ENCODE measurements around the gene TNFAIP1. TPM values are rescaled to one million over a fixed set of nuclear protein-coding genes. Genes with fewer than 3 reads are reported as not detected.

Gene TNFAIP1
- total RNA-seq, 2 experiments from 2014 or later, result 25.5 to 26.1 TPM

DNA sequence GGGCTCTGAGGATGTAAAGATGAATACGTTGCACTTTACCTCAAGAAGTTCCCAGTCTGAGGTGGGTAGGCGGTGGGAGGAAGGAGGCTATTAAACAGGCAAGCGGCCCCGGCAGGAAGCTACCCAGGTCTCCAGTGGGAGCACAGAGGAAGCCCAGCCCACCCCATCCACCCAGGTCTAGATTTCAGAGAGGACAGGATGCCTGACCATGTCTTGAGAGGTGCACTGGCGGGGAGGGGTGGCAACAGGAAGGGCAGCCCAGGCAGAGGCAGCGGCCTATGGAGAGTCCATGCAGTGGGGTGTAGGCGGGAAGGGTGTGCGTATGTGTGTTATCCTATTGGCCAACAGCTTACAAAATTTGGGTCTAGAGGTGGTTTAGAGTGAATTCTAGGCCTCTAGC is 49.8 kb downstream of the TNFAIP1 start:
- ATAC-seq, result peak; percentile 23
- intact Hi-C loops (cut with DNase I, micrococcal nuclease), result loop anchor here (2.0 to 5.0 kb wide), 2 partner anchors 31 to 48 kb away; partner anchors contain the start of genes IFT20 (in 1 of the 2) and TNFAIP1 (in 1 of the 2)
- Mint-ChIP-seq H3K27ac (peak overlapping the region; percentile 47), H3K4me1 (peaks cover 17% of the 10 kb centered on the region), H3K4me3 (peak overlapping the region; percentile 86), H3K9me3 (ENCODE audit: low read depth) (no peaks in the 10 kb centered on the region), H3K27me3 (peaks cover 11% of the 10 kb centered on the region), H3K36me3 (ENCODE audit: low read depth) (peaks cover 32% of the 10 kb centered on the region)
- DNase-seq, result peak; percentile 49
- ChIA-PET POLR2A (no interaction called here), CTCF (interaction anchor here (0.6 to 1.8 kb wide), 5 partner anchors 12 to 166 kb away, joined by 3 to 5 read pairs (median 4); partner anchors contain the start of gene POLDIP2)

GRCh38 chr17:28386391-28386790 is 50.8 kb downstream of the TNFAIP1 start:
- POLR2A ChIA-PET, result no interaction called here
- CTCF ChIA-PET, result interaction anchor here (1.0 kb wide), 1 partner anchor 15 kb away, joined by 3 read pairs; the partner anchor contains the start of gene SARM1
- intact Hi-C loops (cut with DNase I, micrococcal nuclease), result loop anchor here in 1 of 2 experiments (5.0 kb wide), 1 partner anchor 49 kb away; the partner anchor contains the start of genes IFT20 and TNFAIP1

DNA sequence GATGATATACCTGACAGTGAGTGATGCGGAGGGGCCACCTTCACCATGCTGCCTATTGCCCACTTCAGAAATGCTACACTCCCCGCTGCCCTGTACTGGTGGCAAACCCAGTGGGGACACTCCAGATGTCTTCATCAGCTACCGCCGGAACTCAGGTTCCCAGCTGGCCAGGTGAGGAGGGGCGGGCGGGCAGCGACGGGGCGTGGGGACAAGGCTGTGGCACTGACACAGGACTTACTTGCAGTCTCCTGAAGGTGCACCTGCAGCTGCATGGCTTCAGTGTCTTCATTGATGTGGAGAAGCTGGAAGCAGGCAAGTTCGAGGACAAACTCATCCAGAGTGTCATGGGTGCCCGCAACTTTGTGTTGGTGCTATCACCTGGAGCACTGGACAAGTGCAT is 52.5 kb downstream of the TNFAIP1 start:
- DNase-seq (no peak), ATAC-seq (no peak)
- ChIA-PET CTCF (no interaction called here), POLR2A (no interaction called here)
- Mint-ChIP-seq H3K9me3 (ENCODE audit: low read depth) (no peaks in the 10 kb centered on the region), H3K36me3 (ENCODE audit: low read depth) (peaks cover 36% of the 10 kb centered on the region), H3K27ac (no peak overlapping the region), H3K4me3 (no peak overlapping the region), H3K27me3 (peaks cover 4% of the 10 kb centered on the region), H3K4me1 (peaks cover 13% of the 10 kb centered on the region)
- intact Hi-C loops (cut with DNase I, micrococcal nuclease), result loop anchor here in 1 of 2 experiments (5.0 kb wide), 1 partner anchor 51 kb away; the partner anchor contains the start of genes IFT20 and TNFAIP1

More at GRCh38 chr17:28386391-28386790, 50.8 kb downstream of the TNFAIP1 start:
- no peak for ATAC-seq
- H3K4me3 Mint-ChIP-seq, result no peak overlapping the region
- H3K4me1 Mint-ChIP-seq, result peaks cover 15% of the 10 kb centered on the region
- H3K9me3 Mint-ChIP-seq (ENCODE audit: low read depth), result no peaks in the 10 kb centered on the region
- peaks cover 9% of the 10 kb centered on the region for H3K27me3 Mint-ChIP-seq
- no peak overlapping the region for H3K27ac Mint-ChIP-seq
- no peak for DNase-seq
- H3K36me3 Mint-ChIP-seq (ENCODE audit: low read depth), result peaks cover 37% of the 10 kb centered on the region

- intact Hi-C loops (cut with DNase I, micrococcal nuclease), result no loop called here
- H3K4me3 Mint-ChIP-seq, result no peak overlapping the region
- ATAC-seq (no peak), DNase-seq (no peak)
- H3K4me1 Mint-ChIP-seq, result peaks cover 4% of the 10 kb centered on the region
- POLR2A ChIA-PET, result interaction anchor here (1.0 kb wide), 1 partner anchor 15 kb away, joined by 7 read pairs; no protein-coding TSS in a partner anchor
- no peaks in the 10 kb centered on the region for H3K27me3 Mint-ChIP-seq
- CTCF ChIA-PET, result no interaction called here
- H3K9me3 Mint-ChIP-seq (ENCODE audit: low read depth), result no peaks in the 10 kb centered on the region
- H3K36me3 Mint-ChIP-seq (ENCODE audit: low read depth), result peaks cover 42% of the 10 kb centered on the region
- H3K27ac Mint-ChIP-seq, result no peak overlapping the region
Measured at GRCh38 chr17:28390141-28390540, 54.6 kb downstream of the TNFAIP1 start.

DNA sequence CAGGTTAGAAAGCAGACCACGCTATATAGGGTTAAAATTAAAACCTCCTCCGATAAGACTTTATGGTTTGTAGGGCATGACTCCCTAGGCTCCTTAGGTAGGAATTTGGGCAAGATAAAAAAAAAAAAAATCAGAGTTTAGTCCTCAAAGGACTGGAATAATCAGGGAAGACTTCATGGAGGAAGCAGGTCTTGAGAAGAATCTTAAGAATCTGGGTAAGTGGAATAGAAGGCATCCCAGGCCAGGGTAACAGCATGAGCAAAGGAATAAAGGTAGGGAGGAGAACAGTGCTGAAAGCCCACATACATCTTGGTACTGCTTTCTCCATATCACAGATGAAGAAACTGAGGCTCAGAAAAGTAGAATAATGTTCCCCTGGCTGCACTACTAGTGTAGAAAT is 55.0 kb downstream of the TNFAIP1 start:
- Mint-ChIP-seq H3K27ac (no peak overlapping the region), H3K4me1 (peaks cover under 1% of the 10 kb centered on the region), H3K27me3 (no peaks in the 10 kb centered on the region), H3K9me3 (ENCODE audit: low read depth) (no peaks in the 10 kb centered on the region), H3K36me3 (ENCODE audit: low read depth) (peaks cover 38% of the 10 kb centered on the region), H3K4me3 (no peak overlapping the region)
- POLR2A ChIA-PET, result interaction anchor here (1.0 kb wide), 1 partner anchor 15 kb away, joined by 7 read pairs; no protein-coding TSS in a partner anchor
- CTCF ChIA-PET, result no interaction called here
- intact Hi-C loops (cut with DNase I, micrococcal nuclease), result no loop called here
- ATAC-seq (no peak), DNase-seq (no peak)

GRCh38 chr17:28390984-28391383 is 55.4 kb downstream of the TNFAIP1 start:
- Mint-ChIP-seq H3K4me1 (no peaks in the 10 kb centered on the region), H3K27me3 (no peaks in the 10 kb centered on the region), H3K4me3 (no peak overlapping the region), H3K9me3 (ENCODE audit: low read depth) (no peaks in the 10 kb centered on the region), H3K27ac (no peak overlapping the region), H3K36me3 (ENCODE audit: low read depth) (peaks cover 38% of the 10 kb centered on the region)
- no peak for ATAC-seq
- ChIA-PET POLR2A (interaction anchor here (1.0 kb wide), 1 partner anchor 14 kb away, joined by 7 read pairs; no protein-coding TSS in a partner anchor), CTCF (interaction anchor here (0.6 to 1.1 kb wide), 4 partner anchors 44 to 998 kb away, joined by 3 to 8 read pairs (median 3); no protein-coding TSS in a partner anchor)
- intact Hi-C loops (cut with DNase I, micrococcal nuclease), result no loop called here
- DNase-seq, result no peak

- intact Hi-C loops (cut with DNase I, micrococcal nuclease), result no loop called here
- DNase-seq (no peak), ATAC-seq (no peak)
- Mint-ChIP-seq H3K27me3 (no peaks in the 10 kb centered on the region), H3K27ac (no peak overlapping the region), H3K4me3 (no peak overlapping the region), H3K36me3 (ENCODE audit: low read depth) (peaks cover 38% of the 10 kb centered on the region), H3K4me1 (no peaks in the 10 kb centered on the region), H3K9me3 (ENCODE audit: low read depth) (no peaks in the 10 kb centered on the region)
- POLR2A ChIA-PET, result interaction anchor here (1.0 kb wide), 1 partner anchor 14 kb away, joined by 7 read pairs; no protein-coding TSS in a partner anchor
- CTCF ChIA-PET, result interaction anchor here (0.6 to 1.1 kb wide), 6 partner anchors 15 to 999 kb away, joined by 3 to 8 read pairs (median 3); partner anchors contain the start of gene SLC46A1
Measured at GRCh38 chr17:28391401-28391800, 55.8 kb downstream of the TNFAIP1 start.

GRCh38 chr17:28392491-28392890 is 56.9 kb downstream of the TNFAIP1 start:
- POLR2A ChIA-PET, result no interaction called here
- H3K36me3 Mint-ChIP-seq (ENCODE audit: low read depth), result peaks cover 38% of the 10 kb centered on the region
- no peak overlapping the region for H3K4me3 Mint-ChIP-seq
- DNase-seq (no peak), ATAC-seq (no peak)
- no peaks in the 10 kb centered on the region for H3K9me3 Mint-ChIP-seq (ENCODE audit: low read depth)
- H3K27me3 Mint-ChIP-seq, result no peaks in the 10 kb centered on the region
- intact Hi-C loops (cut with DNase I, micrococcal nuclease), result no loop called here
- no peak overlapping the region for H3K27ac Mint-ChIP-seq
- CTCF ChIA-PET, result interaction anchor here (0.6 to 1.0 kb wide), 2 partner anchors 14 to 141 kb away, joined by 3 read pairs; partner anchors contain the start of gene SLC46A1
- H3K4me1 Mint-ChIP-seq, result no peaks in the 10 kb centered on the region

DNA sequence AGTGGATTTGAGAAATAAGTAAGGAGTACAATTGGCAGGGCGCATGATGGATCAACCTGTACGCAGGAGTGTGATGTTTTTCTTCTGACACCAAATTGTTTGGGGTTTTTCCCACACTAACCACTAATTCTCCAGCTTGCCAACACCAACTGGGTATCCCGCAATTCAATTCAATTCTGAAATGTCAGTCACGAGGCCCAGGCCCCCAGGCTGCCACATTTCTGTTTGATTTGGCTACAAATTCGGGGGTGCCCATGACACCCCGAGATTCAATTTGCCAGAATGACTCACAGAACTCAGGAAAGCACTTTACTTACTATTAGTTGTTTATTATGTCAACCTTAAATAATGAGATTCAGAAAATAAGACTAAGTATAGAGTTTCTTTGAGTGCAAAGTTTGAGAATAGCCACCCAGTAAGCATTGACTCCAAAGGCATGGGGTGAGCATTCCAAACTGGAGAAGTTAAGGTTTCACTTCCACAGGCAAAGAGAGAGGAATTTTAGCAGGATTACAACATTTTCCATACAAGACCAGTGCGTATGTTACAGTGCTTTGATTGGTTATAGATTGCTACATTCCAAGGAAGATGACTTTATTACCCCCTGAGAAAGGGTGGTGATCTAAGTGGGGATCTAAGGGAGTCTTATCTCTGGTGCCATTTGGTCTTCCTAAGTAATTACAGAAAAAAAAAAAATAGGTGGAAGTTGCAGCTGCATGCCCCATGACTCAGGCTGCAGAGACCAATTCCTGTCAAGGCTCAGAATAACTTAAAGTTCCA is 59.0 kb downstream of the TNFAIP1 start:
- Mint-ChIP-seq H3K27me3 (no peaks in the 10 kb centered on the region), H3K36me3 (ENCODE audit: low read depth) (peaks cover 24% of the 10 kb centered on the region), H3K9me3 (ENCODE audit: low read depth) (no peaks in the 10 kb centered on the region), H3K4me3 (no peak overlapping the region), H3K4me1 (no peaks in the 10 kb centered on the region), H3K27ac (no peak overlapping the region)
- intact Hi-C loops (cut with DNase I, micrococcal nuclease), result no loop called here
- no peak for DNase-seq
- ChIA-PET CTCF (interaction anchor here (0.6 to 0.7 kb wide), 3 partner anchors 89 to 525 kb away, joined by 3 to 4 read pairs (median 3); no protein-coding TSS in a partner anchor), POLR2A (no interaction called here)
- ATAC-seq, result no peak

GRCh38 chr17:28395426-28395825 is 59.9 kb downstream of the TNFAIP1 start:
- Mint-ChIP-seq H3K36me3 (ENCODE audit: low read depth) (peaks cover 19% of the 10 kb centered on the region), H3K4me1 (no peaks in the 10 kb centered on the region), H3K27me3 (no peaks in the 10 kb centered on the region), H3K4me3 (no peak overlapping the region), H3K9me3 (ENCODE audit: low read depth) (no peaks in the 10 kb centered on the region), H3K27ac (no peak overlapping the region)
- CTCF ChIA-PET, result interaction anchor here (0.6 to 0.7 kb wide), 3 partner anchors 88 to 526 kb away, joined by 3 to 4 read pairs (median 3); no protein-coding TSS in a partner anchor
- no peak for DNase-seq
- intact Hi-C loops (cut with DNase I, micrococcal nuclease), result no loop called here
- POLR2A ChIA-PET, result no interaction called here
- ATAC-seq, result no peak

DNA sequence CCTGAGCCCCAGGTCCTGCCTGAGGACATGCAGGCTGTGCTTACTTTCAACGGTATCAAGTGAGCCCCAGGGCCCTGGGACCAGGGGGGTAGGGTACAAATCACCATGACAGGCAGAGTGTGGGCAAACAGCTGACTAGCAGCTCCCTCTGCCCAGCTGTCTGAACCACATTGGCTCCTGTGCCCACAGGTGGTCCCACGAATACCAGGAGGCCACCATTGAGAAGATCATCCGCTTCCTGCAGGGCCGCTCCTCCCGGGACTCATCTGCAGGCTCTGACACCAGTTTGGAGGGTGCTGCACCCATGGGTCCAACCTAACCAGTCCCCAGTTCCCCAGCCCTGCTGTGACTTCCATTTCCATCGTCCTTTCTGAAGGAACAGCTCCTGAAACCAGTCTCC is 60.4 kb downstream of the TNFAIP1 start:
- Mint-ChIP-seq H3K4me1 (no peaks in the 10 kb centered on the region), H3K27ac (no peak overlapping the region), H3K36me3 (ENCODE audit: low read depth) (peaks cover 14% of the 10 kb centered on the region), H3K27me3 (no peaks in the 10 kb centered on the region), H3K4me3 (no peak overlapping the region), H3K9me3 (ENCODE audit: low read depth) (no peaks in the 10 kb centered on the region)
- intact Hi-C loops (cut with DNase I, micrococcal nuclease), result no loop called here
- no peak for ATAC-seq
- POLR2A ChIA-PET, result no interaction called here
- no peak for DNase-seq
- CTCF ChIA-PET, result interaction anchor here (0.9 kb wide), 1 partner anchor 202 kb away, joined by 3 read pairs; no protein-coding TSS in a partner anchor

Data from activated CD4-positive, alpha-beta T cell treated with anti-CD3 and anti-CD28 coated beads for 36 hours (primary cell).